IMR-90 (cell line): ENCODE measurements around the gene LIPJ. TPM values are rescaled to one million over a fixed set of nuclear protein-coding genes. Genes with fewer than 3 reads are reported as not detected.

Experiments used
- ATAC-seq: fragments of 200-7000 bp; cut with Tn5 transposase; 2 replicates; pipeline ENCODE4 v1.9.1; 2020; ENCODE audit warnings: low read depth, mild to moderate bottlenecking, moderate library complexity
- BruUV-seq: library from RNA; stranded (reverse); fragments of 400-500 nt; replicated peaks from 2 replicates; lab custom pipeline; 2021; lab: Mats Ljungman, UMichigan
- CTCF ChIA-PET: fragments of 300-600 bp; formaldehyde crosslinking; extraction: SDS; loops from one replicate; lab custom pipeline; 2021; ENCODE audit warnings: antibody characterized with exemption; lab: Yijun Ruan, JAX
- POLR2A ChIA-PET: fragments of 300-600 bp; sonication (Branson Sonifier 250); formaldehyde crosslinking; loops from one replicate; lab custom pipeline; 2022; ENCODE audit warnings: antibody characterized with exemption; ENCODE audit not compliant: unreplicated experiment; lab: Charles Lee
- DNase-seq: peaks from one replicate; pipeline ENCODE4 v3.0.0; 2013
- H2AFZ ChIP-seq: replicated peaks from 2 replicates; pipeline ENCODE3; 2013; ENCODE audit warnings: low read length, mild to moderate bottlenecking; ENCODE audit not compliant: poor library complexity
- H2AK5ac ChIP-seq: 2 replicates; pipeline ENCODE4 v1.6.1; 2013; ENCODE audit warnings: low read depth, low read length, inconsistent platforms
- H2AK9ac ChIP-seq: replicated peaks from 2 replicates; pipeline ENCODE3; 2013; ENCODE audit warnings: mild to moderate bottlenecking, low read depth, low read length, moderate library complexity; ENCODE audit not compliant: poor library complexity
- H2BK120ac ChIP-seq: 2 replicates; pipeline ENCODE4 v1.6.1; 2013; ENCODE audit warnings: low read depth, low read length, inconsistent platforms
- H2BK15ac ChIP-seq: 3 replicates; pipeline ENCODE4 v1.6.1; 2013; ENCODE audit warnings: low read depth, low read length, inconsistent platforms
- H2BK20ac ChIP-seq: 2 replicates; pipeline ENCODE4 v1.6.1; 2013; ENCODE audit warnings: low read depth, mild to moderate bottlenecking, inconsistent platforms, low read length, moderate library complexity
- H2BK5ac ChIP-seq: 2 replicates; pipeline ENCODE4 v1.6.1; 2013; ENCODE audit warnings: mild to moderate bottlenecking, low read depth, low read length, inconsistent platforms; ENCODE audit not compliant: poor library complexity, severe bottlenecking
- H3K14ac ChIP-seq: replicated peaks from 2 replicates; pipeline ENCODE4 v1.6.1; 2013; ENCODE audit warnings: low read depth, low read length, inconsistent platforms
- H3K18ac ChIP-seq: 2 replicates; pipeline ENCODE4 v1.6.1; 2013; ENCODE audit warnings: low read depth, low read length, control low read depth
- H3K23ac ChIP-seq: 2 replicates; pipeline ENCODE4 v1.6.1; 2013; ENCODE audit warnings: low read depth, low read length, inconsistent platforms
- H3K27ac ChIP-seq: 2 replicates; pipeline ENCODE4 v1.5.1; 2013; ENCODE audit warnings: mild to moderate bottlenecking, control low read depth, low read length; ENCODE audit not compliant: insufficient read depth
- H3K27me3 ChIP-seq: 2 replicates; pipeline ENCODE4 v1.6.1; 2013; ENCODE audit warnings: low read length; ENCODE audit not compliant: control insufficient read depth, insufficient read depth
- H3K36me3 ChIP-seq: 2 replicates; pipeline ENCODE4 v1.6.1; 2013; ENCODE audit warnings: low read length, mixed read lengths; ENCODE audit not compliant: control insufficient read depth, insufficient read depth
- H3K4ac ChIP-seq: 2 replicates; pipeline ENCODE4 v1.6.1; 2013; ENCODE audit warnings: low read depth, low read length, inconsistent platforms
- H3K4me1 ChIP-seq: 2 replicates; pipeline ENCODE4 v1.6.1; 2013; ENCODE audit warnings: low read length, mixed read lengths; ENCODE audit not compliant: control insufficient read depth, insufficient read depth
- H3K4me2 ChIP-seq: 2 replicates; pipeline ENCODE4 v1.6.1; 2013; ENCODE audit warnings: low read depth, mild to moderate bottlenecking, control low read depth, low read length, moderate library complexity
- H3K4me3 ChIP-seq: 2 replicates; pipeline ENCODE4 v1.5.1; 2013; ENCODE audit warnings: low read depth, mild to moderate bottlenecking, control low read depth, low read length, moderate library complexity; ENCODE audit not compliant: insufficient read depth
- H3K56ac ChIP-seq: 2 replicates; pipeline ENCODE4 v1.6.1; 2013; ENCODE audit warnings: low read length, inconsistent platforms; ENCODE audit not compliant: insufficient read depth; ENCODE audit errors: extremely low read depth
- H3K79me1 ChIP-seq, 2 experiments: 2 replicates each; pipeline ENCODE4 v1.6.1; 2013; ENCODE audit warnings: low read length in 2 of 2, inconsistent platforms in 1 of 2, low read depth in 1 of 2
- H3K9ac ChIP-seq: 2 replicates; pipeline ENCODE4 v1.6.1; 2013; ENCODE audit warnings: low read depth, low read length, control low read depth
- H3K9me1 ChIP-seq: 2 replicates; pipeline ENCODE4 v1.6.1; 2013; ENCODE audit warnings: low read length, inconsistent platforms; ENCODE audit not compliant: insufficient read depth
- H3K9me3 ChIP-seq: 2 replicates; pipeline ENCODE4 v1.6.1; 2013; ENCODE audit warnings: low read length; ENCODE audit not compliant: control insufficient read depth, insufficient read depth
- H4K20me1 ChIP-seq: 2 replicates; pipeline ENCODE4 v1.6.1; 2013; ENCODE audit warnings: low read length, inconsistent platforms; ENCODE audit not compliant: insufficient read depth
- H4K5ac ChIP-seq: 2 replicates; pipeline ENCODE4 v1.6.1; 2013; ENCODE audit warnings: mild to moderate bottlenecking, low read depth, low read length, control low read depth
- H4K8ac ChIP-seq, 2 experiments: 2 replicates each; pipeline ENCODE4 v1.6.1; 2013; ENCODE audit warnings: low read depth in 2 of 2, low read length in 2 of 2, control low read depth in 1 of 2, inconsistent platforms in 1 of 2
- H4K91ac ChIP-seq: 2 replicates; pipeline ENCODE4 v1.6.1; 2013; ENCODE audit warnings: low read depth, low read length, inconsistent platforms; ENCODE audit not compliant: insufficient read depth
- BHLHE40 ChIP-seq: fragments of 150-350 bp; IDR thresholded peaks from 2 replicates; pipeline ENCODE4 v1.6.1; 2016; ENCODE audit warnings: mild to moderate bottlenecking, low read depth, low read length
- CEBPB ChIP-seq: IDR thresholded peaks from 2 replicates; pipeline ENCODE4 v1.6.1; 2012; ENCODE audit warnings: low read depth, low read length, improper control_type of control experiment
- CHD1 ChIP-seq: IDR thresholded peaks from 2 replicates; pipeline ENCODE4 v1.6.1; 2012; ENCODE audit warnings: low read depth, low read length, improper control_type of control experiment
- ELK1 ChIP-seq: fragments of 150-350 bp; IDR thresholded peaks from 2 replicates; pipeline ENCODE4 v1.6.1; 2016; ENCODE audit warnings: low read depth, mild to moderate bottlenecking, low read length, moderate library complexity, borderline replicate concordance
- FOS ChIP-seq: fragments of 150-350 bp; IDR thresholded peaks from 2 replicates; pipeline ENCODE4 v1.6.1; 2016; ENCODE audit warnings: low read depth, low read length
- MAFK ChIP-seq: IDR thresholded peaks from 2 replicates; pipeline ENCODE4 v1.6.1; 2012; ENCODE audit warnings: low read depth, low read length, improper control_type of control experiment
- MAZ ChIP-seq: IDR thresholded peaks from 2 replicates; pipeline ENCODE4 v1.6.1; 2012; ENCODE audit warnings: low read depth, mild to moderate bottlenecking, low read length, improper control_type of control experiment, moderate library complexity, borderline replicate concordance
- MXI1 ChIP-seq: IDR thresholded peaks from 2 replicates; pipeline ENCODE4 v1.6.1; 2012; ENCODE audit warnings: low read depth, mild to moderate bottlenecking, low read length, moderate library complexity, borderline replicate concordance
- NFE2L2 ChIP-seq: fragments of 150-350 bp; IDR thresholded peaks from 2 replicates; pipeline ENCODE4 v1.6.1; 2016; ENCODE audit warnings: low read depth, mild to moderate bottlenecking, low read length
- POLR2A ChIP-seq: IDR thresholded peaks from 2 replicates; pipeline ENCODE4 v1.6.1; 2012; ENCODE audit warnings: mild to moderate bottlenecking, low read depth, low read length
- RAD21 ChIP-seq: IDR thresholded peaks from 2 replicates; pipeline ENCODE4 v1.6.1; 2012; ENCODE audit warnings: low read length, improper control_type of control experiment
- RCOR1 ChIP-seq: IDR thresholded peaks from 2 replicates; pipeline ENCODE4 v1.6.1; 2012; ENCODE audit warnings: mild to moderate bottlenecking, low read length, improper control_type of control experiment; ENCODE audit not compliant: insufficient replicate concordance
- WGBS, 2 experiments: methylation state at CpG; one replicate each; pipeline versions ENCODE4 v1.1.5 to v1.1.7; 2013; ENCODE audit warnings: missing lambda C conversion rate in 2 of 2; ENCODE audit not compliant: insufficient read length in 1 of 2; ENCODE audit errors: extremely low coverage in 2 of 2; 5-methylcytosine and 5-hydroxymethylcytosine counted together
- dilution Hi-C: fragments of 300-500 bp; cut with HindIII; formaldehyde crosslinking; loops from one replicate; pipeline ENCODE4 v1.14.3; 2018; ENCODE audit warnings: low sequenced_read_pairs; ENCODE audit not compliant: unreplicated experiment
- in situ Hi-C: fragments of 300-500 bp; cut with MboI; formaldehyde crosslinking; loops from 3 replicates; pipeline ENCODE4 v1.14.3; 2019; ENCODE audit warnings: low sequenced_read_pairs, inconsistent platforms, mixed read lengths
- intact Hi-C: fragments of 100-400 bp; cut with micrococcal nuclease; formaldehyde crosslinking; loops from 2 replicates; pipeline ENCODE4 v1.10.0; 2022
- polyA plus RNA-seq, 3 experiments: library from polyadenylated mRNA; depleted of rRNA; stranded (reverse); fragments of >200 nt; gene quantifications; 2 replicates each; pipeline ENCODE4 v1.2.3, GENCODE V29; 2012; ENCODE audit warnings: low replicate concordance in 1 of 3
- total RNA-seq: library from RNA; depleted of rRNA; stranded (reverse); fragments of >200 nt; gene quantifications from 2 replicates; pipeline ENCODE4 v1.2.3, GENCODE V29; 2012
- TF ChIP-seq, protein P1 (sequence below): fragments of 150-350 bp; IDR thresholded peaks from 2 replicates; pipeline ENCODE4 v1.6.1; 2017; ENCODE audit warnings: mild to moderate bottlenecking, antibody characterized with exemption, low read length, low read depth
- TF ChIP-seq, protein P2 (sequence below): conservative IDR thresholded peaks from 2 replicates; pipeline ENCODE4 v1.5.1; 2012; ENCODE audit warnings: mild to moderate bottlenecking, low read depth, low read length, improper control_type of control experiment

The LIPJ gene
- total and polyA plus RNA-seq, 2 of the 4 experiments (the other 2 are of a cell fraction), result not detected

DNA sequence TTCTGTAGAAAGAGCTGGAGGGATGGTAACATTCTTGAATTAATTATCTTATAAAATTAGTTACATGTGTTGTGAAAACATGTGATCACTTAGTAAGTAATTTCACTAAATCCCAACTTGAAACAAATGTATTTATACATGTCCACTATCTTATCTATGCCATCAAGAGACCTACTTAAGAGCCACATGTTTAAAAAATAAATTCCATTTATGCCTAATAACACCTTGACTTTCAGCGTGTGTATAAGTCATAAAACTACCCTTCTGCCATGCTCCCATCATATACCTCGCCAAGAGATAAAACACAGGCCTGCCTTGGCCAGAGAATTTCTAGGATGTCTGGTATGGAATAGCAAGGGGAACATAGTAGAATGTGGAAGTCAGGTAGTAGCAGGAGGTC is 37.3 kb downstream of the LIPJ start:
- no peak overlapping the region for H2BK120ac ChIP-seq
- no peak overlapping the region for H3K4ac ChIP-seq
- no peak overlapping the region for H2AFZ ChIP-seq
- TF ChIP-seq FOS, result no peak
- TF ChIP-seq ELK1, result no peak
- TF ChIP-seq CEBPB, result no peak
- no peak for TF ChIP-seq RAD21
- no peak for TF ChIP-seq MXI1
- TF ChIP-seq, protein P1, sequence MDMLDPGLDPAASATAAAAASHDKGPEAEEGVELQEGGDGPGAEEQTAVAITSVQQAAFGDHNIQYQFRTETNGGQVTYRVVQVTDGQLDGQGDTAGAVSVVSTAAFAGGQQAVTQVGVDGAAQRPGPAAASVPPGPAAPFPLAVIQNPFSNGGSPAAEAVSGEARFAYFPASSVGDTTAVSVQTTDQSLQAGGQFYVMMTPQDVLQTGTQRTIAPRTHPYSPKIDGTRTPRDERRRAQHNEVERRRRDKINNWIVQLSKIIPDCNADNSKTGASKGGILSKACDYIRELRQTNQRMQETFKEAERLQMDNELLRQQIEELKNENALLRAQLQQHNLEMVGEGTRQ, result no peak
- TF ChIP-seq BHLHE40, result no peak
- TF ChIP-seq, protein P2, sequence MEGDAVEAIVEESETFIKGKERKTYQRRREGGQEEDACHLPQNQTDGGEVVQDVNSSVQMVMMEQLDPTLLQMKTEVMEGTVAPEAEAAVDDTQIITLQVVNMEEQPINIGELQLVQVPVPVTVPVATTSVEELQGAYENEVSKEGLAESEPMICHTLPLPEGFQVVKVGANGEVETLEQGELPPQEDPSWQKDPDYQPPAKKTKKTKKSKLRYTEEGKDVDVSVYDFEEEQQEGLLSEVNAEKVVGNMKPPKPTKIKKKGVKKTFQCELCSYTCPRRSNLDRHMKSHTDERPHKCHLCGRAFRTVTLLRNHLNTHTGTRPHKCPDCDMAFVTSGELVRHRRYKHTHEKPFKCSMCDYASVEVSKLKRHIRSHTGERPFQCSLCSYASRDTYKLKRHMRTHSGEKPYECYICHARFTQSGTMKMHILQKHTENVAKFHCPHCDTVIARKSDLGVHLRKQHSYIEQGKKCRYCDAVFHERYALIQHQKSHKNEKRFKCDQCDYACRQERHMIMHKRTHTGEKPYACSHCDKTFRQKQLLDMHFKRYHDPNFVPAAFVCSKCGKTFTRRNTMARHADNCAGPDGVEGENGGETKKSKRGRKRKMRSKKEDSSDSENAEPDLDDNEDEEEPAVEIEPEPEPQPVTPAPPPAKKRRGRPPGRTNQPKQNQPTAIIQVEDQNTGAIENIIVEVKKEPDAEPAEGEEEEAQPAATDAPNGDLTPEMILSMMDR, result no peak
- no peak for TF ChIP-seq NFE2L2
- no peak for TF ChIP-seq CHD1
- no peak for TF ChIP-seq MAFK
- TF ChIP-seq MAZ, result no peak
- no peak for TF ChIP-seq RCOR1
- TF ChIP-seq POLR2A, result no peak
- no peaks in the 10 kb centered on the region for H3K36me3 ChIP-seq
- no peak overlapping the region for H3K4me2 ChIP-seq
- CTCF ChIA-PET, result no interaction called here
- no peak overlapping the region for H4K5ac ChIP-seq
- dilution Hi-C loops, result no loop called here
- H3K27ac ChIP-seq, result no peak overlapping the region
- DNase-seq (no peak), ATAC-seq (no peak)
- no CpG with 5 or more reads among the region's 2 CpGs for WGBS, 2 experiments
- POLR2A ChIA-PET, result no interaction called here
- no peaks in the 10 kb centered on the region for H3K4me1 ChIP-seq
- intact Hi-C loops, result no loop called here
- no peak overlapping the region for H2AK9ac ChIP-seq
- no peaks in the 10 kb centered on the region; the same call in 1 of the 2 replicates for H3K27me3 ChIP-seq
- H3K18ac ChIP-seq, result no peak overlapping the region
- BruUV-seq, result no TSS peak
- H3K9me3 ChIP-seq, result no peaks in the 10 kb centered on the region
- H3K4me3 ChIP-seq, result no peak overlapping the region
- no peak overlapping the region for H3K14ac ChIP-seq
- H3K9ac ChIP-seq, result no peak overlapping the region
- H3K9me1 ChIP-seq, result no peaks in the 10 kb centered on the region
- no peak overlapping the region for H3K56ac ChIP-seq
- H4K8ac ChIP-seq, result no peak overlapping the region
- no peak overlapping the region for H3K23ac ChIP-seq
- no peak overlapping the region for H2BK5ac ChIP-seq
- H3K79me1 ChIP-seq, result no peaks in the 10 kb centered on the region
- H2BK20ac ChIP-seq, result no peak overlapping the region
- no peak overlapping the region for H4K91ac ChIP-seq
- no peaks in the 10 kb centered on the region for H4K20me1 ChIP-seq
- H2BK15ac ChIP-seq, result no peak overlapping the region
- H2AK5ac ChIP-seq, result no peak overlapping the region
- in situ Hi-C loops, result no loop called here
